CD8-positive, alpha-beta memory T cell (primary cell): ENCODE results near the gene LRFN5. TPM values are rescaled to one million over a fixed set of nuclear protein-coding genes. Genes with fewer than 3 reads are reported as not detected.
"Not testable (repeated sequence)": the region's sequence is repeated elsewhere in the genome, so short reads cannot be mapped to it uniquely, and the experiment has no call there.

Experiments
- CTCF ChIA-PET: fragments of 350-600 bp; sonication (Branson Sonifier 250); formaldehyde crosslinking; loops from one replicate; lab custom pipeline; 2021; ENCODE audit warnings: antibody characterized with exemption; lab: Charles Lee
- POLR2A ChIA-PET: fragments of 350-600 bp; sonication (Branson Sonifier 250); formaldehyde crosslinking; loops from one replicate; lab custom pipeline; 2021; ENCODE audit warnings: antibody characterized with exemption; lab: Charles Lee
- DNase-seq, 5 donors: peaks; one replicate each; pipeline versions ENCODE4 v3.0.0 to v3.0.0-alpha.2; 2020 to 2022; ENCODE audit warnings: mixed read lengths in 1 of 5
- H3K27ac ChIP-seq: one replicate; pipeline ENCODE4 v1.7.0; 2013; ENCODE audit warnings: low read depth, mild to moderate bottlenecking, low read length, moderate library complexity
- H3K27me3 ChIP-seq: 2 replicates; pipeline ENCODE4 v1.7.0; 2013; ENCODE audit warnings: low read length, mild to moderate bottlenecking; ENCODE audit not compliant: insufficient read depth, poor library complexity, severe bottlenecking
- H3K36me3 ChIP-seq: 2 replicates; pipeline ENCODE4 v1.7.0; 2013; ENCODE audit warnings: mild to moderate bottlenecking, low read length, moderate library complexity; ENCODE audit not compliant: insufficient read depth
- H3K4me1 ChIP-seq: 2 replicates; pipeline ENCODE4 v1.7.0; 2013; ENCODE audit warnings: mild to moderate bottlenecking, low read length, moderate library complexity; ENCODE audit not compliant: insufficient read depth
- H3K4me3 ChIP-seq: 2 replicates; pipeline ENCODE4 v1.7.0; 2013; ENCODE audit warnings: mild to moderate bottlenecking, low read length
- H3K9me3 ChIP-seq: 2 replicates; pipeline ENCODE4 v1.7.0; 2013; ENCODE audit warnings: mild to moderate bottlenecking, low read length
- H3K27ac Mint-ChIP-seq, 8 donors: one replicate each; pipeline ENCODE4 v1.8.0; 2020 to 2021; ENCODE audit warnings: mixed read lengths in 8 of 8, mild to moderate bottlenecking in 6 of 8, inconsistent platforms in 3 of 8, moderate library complexity in 3 of 8
- H3K27me3 Mint-ChIP-seq, 2 donors: one replicate each; pipeline ENCODE4 v1.8.0; 2020 to 2021; ENCODE audit warnings: mixed read lengths in 2 of 2, mild to moderate bottlenecking in 1 of 2, moderate library complexity in 1 of 2
- H3K36me3 Mint-ChIP-seq, 3 donors: one replicate each; pipeline ENCODE4 v1.8.0; 2020 to 2021; ENCODE audit warnings: mixed read lengths in 3 of 3, inconsistent platforms in 1 of 3, mild to moderate bottlenecking in 1 of 3
- H3K4me1 Mint-ChIP-seq, 3 donors: one replicate each; pipeline ENCODE4 v1.8.0; 2020 to 2021; ENCODE audit warnings: mixed read lengths in 3 of 3, inconsistent platforms in 1 of 3, mild to moderate bottlenecking in 1 of 3
- H3K4me3 Mint-ChIP-seq, 7 donors: one replicate each; pipeline ENCODE4 v1.8.0; 2020 to 2021; ENCODE audit warnings: mixed read lengths in 7 of 7, mild to moderate bottlenecking in 6 of 7, moderate library complexity in 4 of 7, inconsistent platforms in 2 of 7
- H3K9me3 Mint-ChIP-seq, 5 donors: one replicate each; pipeline ENCODE4 v1.8.0; 2020 to 2022; ENCODE audit warnings: mixed read lengths in 5 of 5, mild to moderate bottlenecking in 3 of 5, moderate library complexity in 2 of 5, inconsistent platforms in 1 of 5
- polyA plus RNA-seq: library from polyadenylated mRNA; unstranded; fragments of 300-500 nt; fragmentation: Illumina TruSeq; gene quantifications from one replicate; pipeline ENCODE4 v1.2.3, GENCODE V29; 2021
- total RNA-seq, 2 experiments: library from RNA; stranded (reverse); gene quantifications; one replicate each; pipeline ENCODE4 v1.2.3, GENCODE V29; 2021

The LRFN5 gene
- total RNA-seq: not detected
- not detected for polyA plus RNA-seq

DNA sequence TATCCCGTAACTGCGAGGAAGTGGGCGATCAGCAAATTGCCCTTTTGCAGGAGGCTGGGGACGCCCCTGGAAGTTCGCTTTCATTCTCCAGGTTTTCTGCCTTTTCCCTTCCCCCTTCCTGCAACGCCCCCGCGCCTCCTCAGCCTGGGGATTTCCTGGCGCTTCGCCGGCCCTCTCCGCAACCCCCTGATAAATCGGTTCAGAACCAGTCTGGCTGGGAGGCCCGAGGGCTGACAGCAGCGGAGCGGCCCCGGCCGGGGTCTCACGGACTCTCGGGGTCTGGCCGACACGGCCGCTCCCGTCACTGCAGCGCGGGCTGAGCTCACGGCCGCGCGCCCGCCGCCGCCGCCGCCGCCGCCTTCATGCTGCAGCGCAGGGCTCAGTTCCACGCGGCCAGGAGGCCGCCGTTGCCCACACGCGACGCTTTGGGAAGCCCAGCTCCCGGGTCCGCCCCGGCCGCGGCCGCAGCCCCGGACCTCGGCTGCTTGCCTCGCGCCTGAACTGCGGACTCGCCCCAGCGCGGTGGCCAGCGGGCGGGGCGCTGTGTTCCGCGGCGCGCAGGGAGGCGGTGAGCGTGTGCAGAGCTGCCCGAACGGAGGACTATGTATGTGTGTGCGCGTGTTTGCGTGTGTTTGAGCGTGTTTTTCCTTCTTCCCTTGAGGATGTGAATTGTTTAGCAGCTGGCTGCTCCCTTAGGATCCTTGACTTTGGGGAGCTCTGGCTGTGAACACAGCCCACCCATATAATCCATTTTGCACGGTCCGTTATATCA lies at the start of gene LRFN5:
Gene LRFN5 (plus strand): TSS at position 345 of the 772 bp plus-strand sequence.
- POLR2A ChIA-PET: no interaction called here
- Mint-ChIP-seq H3K36me3 (no peaks in the 10 kb centered on the region), H3K27me3 (peaks cover 49 to 73% of the 10 kb centered on the region in 2 donors), H3K9me3 (peaks cover 0 to 8% (median 0%) of the 10 kb centered on the region in 5 donors), H3K4me3 (peak within 1 kb of the TSS; percentile 56 to 75 (median 71)), H3K4me1 (peaks cover 16 to 59% (median 23%) of the 10 kb centered on the region in 3 donors), H3K27ac (peak within 1 kb of the TSS in 1 of 8 donors; percentile 40)
- H3K27ac ChIP-seq: no peak within 1 kb of the TSS
- H3K9me3 ChIP-seq: no peaks in the 10 kb centered on the region
- H3K36me3 ChIP-seq: no peaks in the 10 kb centered on the region
- CTCF ChIA-PET: no interaction called here
- H3K4me3 ChIP-seq: no peak within 1 kb of the TSS
- peaks cover 17% of the 10 kb centered on the region for H3K4me1 ChIP-seq
- peaks cover 23% of the 10 kb centered on the region for H3K27me3 ChIP-seq
- DNase-seq: no peak

DNA sequence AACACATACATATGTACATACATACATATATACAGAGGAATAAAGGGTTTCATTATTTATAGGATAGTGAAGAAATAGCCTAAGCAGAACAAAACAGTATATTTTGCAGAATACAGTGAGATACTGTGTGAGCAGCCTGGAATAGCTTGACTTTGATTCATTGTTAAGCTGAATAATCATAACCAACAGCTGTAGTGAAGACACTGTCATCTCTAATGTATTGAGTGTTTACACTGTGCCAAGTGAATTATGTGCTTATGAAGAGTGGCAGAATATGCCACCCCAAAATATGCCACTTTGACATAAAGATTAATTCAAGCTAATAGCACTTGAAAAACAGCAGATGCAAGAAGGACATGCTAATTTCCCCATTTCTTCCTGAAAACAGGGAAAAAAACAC lies 48.2 kb upstream of the LRFN5 start:
- H3K4me3 Mint-ChIP-seq: no peak overlapping the region
- no peak overlapping the region for H3K27ac Mint-ChIP-seq
- no peaks in the 10 kb centered on the region for H3K4me1 Mint-ChIP-seq
- no peaks in the 10 kb centered on the region for H3K36me3 ChIP-seq
- H3K4me1 ChIP-seq: no peaks in the 10 kb centered on the region
- no peak for DNase-seq
- no peaks in the 10 kb centered on the region for H3K27me3 Mint-ChIP-seq
- no peak overlapping the region for H3K4me3 ChIP-seq
- no peak overlapping the region for H3K27ac ChIP-seq
- no peaks in the 10 kb centered on the region for H3K9me3 ChIP-seq
- peaks cover 0 to 2% (median 0%) of the 10 kb centered on the region in 5 donors for H3K9me3 Mint-ChIP-seq
- POLR2A ChIA-PET: no interaction called here
- H3K36me3 Mint-ChIP-seq: no peaks in the 10 kb centered on the region
- CTCF ChIA-PET: no interaction called here
- H3K27me3 ChIP-seq: no peaks in the 10 kb centered on the region

DNA sequence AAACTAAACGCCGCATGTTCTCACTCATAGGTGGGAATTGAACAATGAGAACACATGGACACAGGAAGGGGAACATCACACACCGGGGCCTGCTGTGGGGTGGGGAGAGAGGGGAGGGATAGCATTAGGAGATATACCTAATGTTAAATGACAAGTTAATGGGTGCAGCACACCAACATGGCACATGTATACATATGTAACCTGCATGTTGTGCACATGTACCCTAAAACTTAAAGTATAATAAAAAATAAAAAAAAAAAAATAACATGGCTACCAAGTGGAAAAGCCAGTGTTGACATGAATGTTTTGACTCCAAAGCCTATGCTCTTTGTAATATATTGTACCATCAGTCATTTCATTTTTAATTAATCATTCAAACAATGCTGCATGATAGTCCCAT lies 39.8 kb upstream of the LRFN5 start:
- H3K4me3 ChIP-seq, H3K9me3 Mint-ChIP-seq, POLR2A ChIA-PET, H3K4me1 ChIP-seq, H3K9me3 ChIP-seq, H3K4me3 Mint-ChIP-seq, DNase-seq, H3K36me3 ChIP-seq, H3K4me1 Mint-ChIP-seq, H3K27me3 Mint-ChIP-seq, H3K27me3 ChIP-seq, H3K27ac Mint-ChIP-seq, H3K36me3 Mint-ChIP-seq, CTCF ChIA-PET, H3K27ac ChIP-seq: not testable (repeated sequence)

DNA sequence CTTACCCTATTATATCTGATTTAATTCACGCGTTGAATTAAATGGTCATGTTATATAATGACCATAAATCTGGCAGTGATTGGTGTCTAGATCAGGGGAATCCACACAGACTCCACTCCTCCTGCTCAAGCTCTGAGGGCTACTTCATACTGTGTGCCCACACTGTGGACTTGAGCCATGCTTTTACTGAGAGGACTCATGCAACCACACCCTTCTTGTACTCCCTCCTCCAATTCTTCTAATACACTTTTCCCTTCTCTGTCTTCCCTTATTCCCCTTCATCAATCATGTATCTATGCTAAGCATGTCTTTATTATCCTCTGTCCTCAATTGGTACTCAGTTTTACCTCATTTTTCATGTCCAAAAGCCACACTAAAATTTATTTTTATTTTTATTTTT lies 37.7 kb upstream of the LRFN5 start:
- H3K4me3 ChIP-seq: no peak overlapping the region
- no peak for DNase-seq
- no peak overlapping the region for H3K27ac ChIP-seq
- POLR2A ChIA-PET: no interaction called here
- H3K27me3 ChIP-seq: no peaks in the 10 kb centered on the region
- no peaks in the 10 kb centered on the region for H3K36me3 ChIP-seq
- Mint-ChIP-seq H3K9me3 (peaks cover 0 to 4% (median 2%) of the 10 kb centered on the region in 5 donors), H3K27me3 (no peaks in the 10 kb centered on the region), H3K27ac (no peak overlapping the region), H3K4me1 (no peaks in the 10 kb centered on the region), H3K36me3 (no peaks in the 10 kb centered on the region), H3K4me3 (no peak overlapping the region)
- H3K4me1 ChIP-seq: no peaks in the 10 kb centered on the region
- H3K9me3 ChIP-seq: no peaks in the 10 kb centered on the region
- CTCF ChIA-PET: no interaction called here

DNA sequence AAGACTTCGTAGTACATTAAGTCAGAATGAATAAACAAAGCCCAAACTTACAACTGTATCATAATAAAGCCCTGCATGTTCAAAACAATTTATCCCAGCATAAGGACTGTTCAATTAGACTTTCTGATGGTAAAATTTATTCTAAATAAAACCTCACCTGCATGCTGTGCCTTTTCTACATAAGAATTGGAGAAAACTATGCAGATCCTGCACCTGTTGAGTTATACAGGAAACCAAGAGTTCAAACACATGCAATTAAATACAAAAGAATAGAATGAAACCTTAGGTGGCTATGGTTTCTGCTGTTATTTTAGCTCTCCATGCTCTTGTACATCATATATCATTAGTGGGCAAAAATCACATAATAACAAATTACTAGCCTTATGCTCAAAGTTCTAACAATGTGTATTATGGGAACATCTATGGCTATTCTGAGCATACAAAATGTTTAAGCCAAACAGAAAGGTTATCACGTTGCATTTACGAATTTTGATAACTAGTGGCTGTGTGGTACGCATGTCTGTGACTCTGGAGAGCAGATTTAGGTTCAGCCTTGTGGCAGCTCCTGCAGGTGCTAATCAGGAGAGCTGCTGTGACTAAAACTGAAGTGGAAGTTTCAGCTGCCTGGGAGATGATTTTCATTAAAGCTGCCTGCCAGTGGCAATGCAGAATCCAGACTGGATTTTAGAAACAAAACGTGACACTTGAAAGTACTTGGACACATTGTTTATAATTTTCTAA lies 36.1 kb upstream of the LRFN5 start:
- Histone ChIP-seq H3K27me3 (no peaks in the 10 kb centered on the region), H3K4me1 (no peaks in the 10 kb centered on the region), H3K9me3 (no peaks in the 10 kb centered on the region), H3K27ac (no peak overlapping the region), H3K36me3 (no peaks in the 10 kb centered on the region), H3K4me3 (no peak overlapping the region)
- no peak overlapping the region for H3K4me3 Mint-ChIP-seq
- DNase-seq: no peak
- CTCF ChIA-PET: no interaction called here
- POLR2A ChIA-PET: no interaction called here
- H3K27me3 Mint-ChIP-seq: no peaks in the 10 kb centered on the region
- no peaks in the 10 kb centered on the region for H3K4me1 Mint-ChIP-seq
- H3K9me3 Mint-ChIP-seq: peaks cover 0 to 4% (median 3%) of the 10 kb centered on the region in 5 donors
- H3K36me3 Mint-ChIP-seq: no peaks in the 10 kb centered on the region
- no peak overlapping the region for H3K27ac Mint-ChIP-seq

DNA sequence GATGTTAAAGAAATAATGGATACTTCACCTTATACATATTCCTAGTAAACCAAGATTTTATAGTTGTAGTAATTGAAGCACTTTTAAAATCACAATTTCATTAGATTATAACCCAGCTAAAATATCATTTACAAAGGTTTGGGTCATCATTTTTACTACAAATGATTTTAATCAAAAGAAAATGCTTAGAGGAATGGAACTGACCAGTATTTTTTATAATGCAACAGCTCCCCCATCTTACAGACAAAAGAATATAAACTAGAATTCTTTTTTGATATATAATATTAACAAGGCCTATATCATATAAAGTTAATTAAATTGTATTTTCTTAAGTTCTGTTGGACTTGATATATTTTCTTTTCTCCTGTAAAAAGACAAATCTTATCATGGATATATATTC lies 20.4 kb upstream of the LRFN5 start:
- Mint-ChIP-seq H3K4me3 (no peak overlapping the region), H3K27me3 (peaks cover 4 to 5% of the 10 kb centered on the region in 2 donors), H3K4me1 (no peaks in the 10 kb centered on the region), H3K27ac (no peak overlapping the region), H3K36me3 (no peaks in the 10 kb centered on the region), H3K9me3 (no peaks in the 10 kb centered on the region)
- H3K4me3 ChIP-seq: no peak overlapping the region
- ChIA-PET POLR2A (no interaction called here), CTCF (no interaction called here)
- no peaks in the 10 kb centered on the region for H3K27me3 ChIP-seq
- H3K9me3 ChIP-seq: no peaks in the 10 kb centered on the region
- H3K36me3 ChIP-seq: no peaks in the 10 kb centered on the region
- H3K27ac ChIP-seq: no peak overlapping the region
- no peak for DNase-seq
- H3K4me1 ChIP-seq: no peaks in the 10 kb centered on the region

DNA sequence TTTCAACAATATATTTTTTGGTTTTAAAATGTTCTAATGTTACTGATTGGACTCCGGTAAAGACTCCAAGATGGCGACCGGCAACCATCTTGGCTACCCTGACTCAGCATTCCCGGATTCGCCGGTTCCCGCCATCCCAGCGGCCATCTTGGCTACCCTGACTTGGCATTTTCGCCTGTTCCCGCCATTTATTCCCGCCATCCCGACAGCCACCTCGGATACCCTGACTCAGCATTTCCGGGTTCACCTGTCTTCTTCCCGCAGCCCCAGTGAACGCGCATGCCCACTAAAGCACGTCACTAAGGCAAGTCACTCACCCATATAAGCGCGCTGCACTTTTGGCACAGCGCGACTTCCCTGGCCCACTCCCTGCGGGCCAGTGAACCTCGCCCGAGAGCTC lies 9.0 kb upstream of the LRFN5 start:
- H3K4me1 ChIP-seq: no peaks in the 10 kb centered on the region
- no peak overlapping the region for H3K4me3 Mint-ChIP-seq
- no peak overlapping the region for H3K27ac Mint-ChIP-seq
- no peaks in the 10 kb centered on the region for H3K9me3 ChIP-seq
- H3K4me3 ChIP-seq: no peak overlapping the region
- H3K27me3 Mint-ChIP-seq: peaks cover 0 to 3% of the 10 kb centered on the region in 2 donors
- H3K9me3 Mint-ChIP-seq: no peaks in the 10 kb centered on the region
- H3K27me3 ChIP-seq: no peaks in the 10 kb centered on the region
- no peaks in the 10 kb centered on the region for H3K36me3 ChIP-seq
- no peaks in the 10 kb centered on the region for H3K4me1 Mint-ChIP-seq
- ChIA-PET CTCF (no interaction called here), POLR2A (no interaction called here)
- H3K36me3 Mint-ChIP-seq: no peaks in the 10 kb centered on the region
- no peak overlapping the region for H3K27ac ChIP-seq
- no peak for DNase-seq

DNA sequence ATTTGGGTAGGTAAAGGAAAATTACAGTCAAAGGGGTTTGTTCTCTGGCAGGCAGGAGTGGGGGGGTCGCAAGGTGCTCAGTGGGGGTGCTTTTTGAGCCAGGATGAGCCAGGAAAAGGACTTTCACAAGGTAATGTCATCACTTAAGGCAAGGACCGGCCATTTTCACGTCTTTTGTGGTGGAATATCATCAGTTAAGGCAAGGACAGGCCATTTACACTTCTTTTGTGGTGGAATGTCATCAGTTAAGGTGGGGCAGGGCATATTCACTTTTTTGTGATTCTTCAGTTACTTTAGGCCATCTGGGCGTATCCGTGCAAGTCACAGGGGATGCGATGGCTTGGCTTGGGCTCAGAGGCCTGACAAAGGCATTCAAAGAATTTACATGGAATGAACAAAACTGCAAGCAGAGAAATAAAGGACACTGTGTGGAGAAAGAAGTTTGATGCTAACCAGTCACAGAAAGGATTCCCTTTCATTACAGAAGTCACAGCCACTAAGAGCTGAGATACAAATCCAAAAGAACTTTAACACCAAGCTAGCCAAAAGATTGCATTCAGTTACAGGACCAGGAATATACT lies 6.8 kb upstream of the LRFN5 start:
- H3K9me3 ChIP-seq, DNase-seq, H3K4me3 ChIP-seq, H3K36me3 Mint-ChIP-seq, H3K4me1 ChIP-seq, POLR2A ChIA-PET, H3K4me1 Mint-ChIP-seq, H3K9me3 Mint-ChIP-seq, H3K36me3 ChIP-seq, H3K27me3 ChIP-seq, H3K4me3 Mint-ChIP-seq, H3K27ac Mint-ChIP-seq, CTCF ChIA-PET, H3K27ac ChIP-seq: not testable (repeated sequence)
- H3K27me3 Mint-ChIP-seq: peaks cover 10 to 13% of the 10 kb centered on the region in 2 donors
